Measurements from ENCODE around the gene RPL23.
"Not testable (repeated sequence)": the region's sequence is repeated elsewhere in the genome, so short reads cannot be mapped to it uniquely, and the experiment has no call there.

RPL23 gene

GRCh38 chr17:38867179-38867967 is 13.9 kb upstream of the RPL23 start:
- no peak for DNase-seq

GRCh38 chr17:38864636-38865398 is 11.3 kb upstream of the RPL23 start:
- no peak for DNase-seq

GRCh38 chr17:38861399-38861843 is 7.9 kb upstream of the RPL23 start:
- no peak for DNase-seq

GRCh38 chr17:38857271-38857670 is 3.8 kb upstream of the RPL23 start:
- DNase-seq: no peak

GRCh38 chr17:38855101-38855714 is 1.7 kb upstream of the RPL23 start:
- not testable (repeated sequence) for DNase-seq

GRCh38 chr17:38852771-38853291 is 690 bp downstream of the RPL23 start:
- no peak for DNase-seq

- DNase-seq: no peak
These were observed 2.1 kb downstream of the RPL23 start for GRCh38 chr17:38851434-38851833.

GRCh38 chr17:38850374-38850773 is 3.1 kb downstream of the RPL23 start:
- DNase-seq: no peak

GRCh38 chr17:38848939-38849605 is 4.4 kb downstream of the RPL23 start:
- no peak for DNase-seq

- no peak for DNase-seq
These were observed 5.0 kb downstream of the RPL23 start for GRCh38 chr17:38848557-38848891.

GRCh38 chr17:38844261-38844757 is 9.2 kb downstream of the RPL23 start:
- DNase-seq: no peak

- DNase-seq: no peak
These were observed 27.7 kb downstream of the RPL23 start for GRCh38 chr17:38825762-38826247.

- DNase-seq: peak; percentile 75
These were observed 28.4 kb downstream of the RPL23 start, which contains the start of gene CWC25 for GRCh38 chr17:38824899-38825761. Gene CWC25 (minus strand): TSS chr17:38825321. CDS start chr17:38825183, 138 bp downstream.

- DNase-seq: no peak
These were observed 37.8 kb downstream of the RPL23 start for GRCh38 chr17:38815576-38816193.

- DNase-seq: no peak
These were observed 43.7 kb downstream of the RPL23 start for GRCh38 chr17:38809828-38810227.

GRCh38 chr17:38800237-38800760 is 53.2 kb downstream of the RPL23 start:
- no peak for DNase-seq

GRCh38 chr17:38799501-38800236 is 53.9 kb downstream of the RPL23 start, which contains the start of gene PIP4K2B:
Gene PIP4K2B (minus strand): TSS chr17:38799556. CDS start chr17:38799424, 132 bp downstream.
- DNase-seq: peak; percentile 85

GRCh38 chr17:38798614-38799500 is 54.7 kb downstream of the RPL23 start:
- no peak for DNase-seq

All from NCI-H1048 (cell line).